IMR-90 (cell line): Measurements from ENCODE around the gene EIF4E3.

Experiments
- BHLHE40 ChIP-seq: fragments of 150-350 bp; IDR thresholded peaks from 2 replicates; pipeline ENCODE4 v1.6.1; 2016; ENCODE audit warnings: mild to moderate bottlenecking, low read depth, low read length
- CEBPB ChIP-seq: IDR thresholded peaks from 2 replicates; pipeline ENCODE4 v1.6.1; 2012; ENCODE audit warnings: low read depth, low read length, improper control_type of control experiment
- CHD1 ChIP-seq: IDR thresholded peaks from 2 replicates; pipeline ENCODE4 v1.6.1; 2012; ENCODE audit warnings: low read depth, low read length, improper control_type of control experiment
- FOS ChIP-seq: fragments of 150-350 bp; IDR thresholded peaks from 2 replicates; pipeline ENCODE4 v1.6.1; 2016; ENCODE audit warnings: low read depth, low read length
- POLR2A ChIP-seq: IDR thresholded peaks from 2 replicates; pipeline ENCODE4 v1.6.1; 2012; ENCODE audit warnings: mild to moderate bottlenecking, low read depth, low read length
- RAD21 ChIP-seq: IDR thresholded peaks from 2 replicates; pipeline ENCODE4 v1.6.1; 2012; ENCODE audit warnings: low read length, improper control_type of control experiment
- RCOR1 ChIP-seq: IDR thresholded peaks from 2 replicates; pipeline ENCODE4 v1.6.1; 2012; ENCODE audit warnings: mild to moderate bottlenecking, low read length, improper control_type of control experiment; ENCODE audit not compliant: insufficient replicate concordance
- RFX5 ChIP-seq: IDR thresholded peaks from 2 replicates; pipeline ENCODE4 v1.8.0; 2012; ENCODE audit warnings: low read depth, mild to moderate bottlenecking, low read length, moderate library complexity
- SMC3 ChIP-seq: fragments of 150-350 bp; IDR thresholded peaks from 2 replicates; pipeline ENCODE4 v1.6.1; 2016; ENCODE audit warnings: low read depth, mild to moderate bottlenecking, antibody characterized with exemption, low read length, moderate library complexity
- TF ChIP-seq, protein P1 (sequence below): conservative IDR thresholded peaks from 2 replicates; pipeline ENCODE4 v1.5.1; 2012; ENCODE audit warnings: mild to moderate bottlenecking, low read depth, low read length, improper control_type of control experiment
- TF ChIP-seq, protein P2 (sequence below): fragments of 150-350 bp; IDR thresholded peaks from 2 replicates; pipeline ENCODE4 v1.6.1; 2016; ENCODE audit warnings: low read depth, mild to moderate bottlenecking, low read length, moderate library complexity, borderline replicate concordance

DNA sequence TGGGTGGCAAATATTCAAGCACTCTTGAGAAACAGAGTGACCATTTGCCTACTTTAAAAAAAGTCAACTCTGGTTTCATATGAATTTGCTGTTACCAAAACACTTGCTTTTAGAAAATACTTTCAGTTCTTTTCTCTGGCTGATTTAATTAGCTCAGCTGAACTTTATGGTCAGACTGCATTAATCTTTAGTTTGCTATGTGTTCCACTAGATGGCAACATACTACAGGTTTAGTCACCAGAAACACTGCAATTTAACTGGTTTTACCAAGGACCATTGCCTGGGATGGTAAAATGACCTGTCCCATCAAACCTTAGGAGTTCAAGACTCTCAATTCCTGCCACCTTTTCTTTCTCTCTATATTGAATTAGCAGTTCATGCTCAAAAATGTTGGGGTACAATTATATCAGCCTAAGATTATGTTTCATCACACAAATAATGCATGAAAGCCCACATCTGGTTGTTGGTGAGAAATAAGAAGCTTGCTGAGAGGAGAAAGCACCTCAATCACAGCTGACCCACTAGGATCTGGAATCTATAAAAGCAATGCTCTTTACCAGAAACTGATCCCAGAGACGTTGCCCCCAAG is 14.2 kb downstream of the EIF4E3 start:
- TF ChIP-seq RAD21 (peak; percentile 76), POLR2A (no peak), CEBPB (no peak), BHLHE40 (no peak), CHD1 (no peak), SMC3 (peak; percentile 48), RFX5 (no peak), RCOR1 (no peak), FOS (no peak)
- TF ChIP-seq, protein P1, sequence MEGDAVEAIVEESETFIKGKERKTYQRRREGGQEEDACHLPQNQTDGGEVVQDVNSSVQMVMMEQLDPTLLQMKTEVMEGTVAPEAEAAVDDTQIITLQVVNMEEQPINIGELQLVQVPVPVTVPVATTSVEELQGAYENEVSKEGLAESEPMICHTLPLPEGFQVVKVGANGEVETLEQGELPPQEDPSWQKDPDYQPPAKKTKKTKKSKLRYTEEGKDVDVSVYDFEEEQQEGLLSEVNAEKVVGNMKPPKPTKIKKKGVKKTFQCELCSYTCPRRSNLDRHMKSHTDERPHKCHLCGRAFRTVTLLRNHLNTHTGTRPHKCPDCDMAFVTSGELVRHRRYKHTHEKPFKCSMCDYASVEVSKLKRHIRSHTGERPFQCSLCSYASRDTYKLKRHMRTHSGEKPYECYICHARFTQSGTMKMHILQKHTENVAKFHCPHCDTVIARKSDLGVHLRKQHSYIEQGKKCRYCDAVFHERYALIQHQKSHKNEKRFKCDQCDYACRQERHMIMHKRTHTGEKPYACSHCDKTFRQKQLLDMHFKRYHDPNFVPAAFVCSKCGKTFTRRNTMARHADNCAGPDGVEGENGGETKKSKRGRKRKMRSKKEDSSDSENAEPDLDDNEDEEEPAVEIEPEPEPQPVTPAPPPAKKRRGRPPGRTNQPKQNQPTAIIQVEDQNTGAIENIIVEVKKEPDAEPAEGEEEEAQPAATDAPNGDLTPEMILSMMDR, result peak; percentile 77
- TF ChIP-seq, protein P2, sequence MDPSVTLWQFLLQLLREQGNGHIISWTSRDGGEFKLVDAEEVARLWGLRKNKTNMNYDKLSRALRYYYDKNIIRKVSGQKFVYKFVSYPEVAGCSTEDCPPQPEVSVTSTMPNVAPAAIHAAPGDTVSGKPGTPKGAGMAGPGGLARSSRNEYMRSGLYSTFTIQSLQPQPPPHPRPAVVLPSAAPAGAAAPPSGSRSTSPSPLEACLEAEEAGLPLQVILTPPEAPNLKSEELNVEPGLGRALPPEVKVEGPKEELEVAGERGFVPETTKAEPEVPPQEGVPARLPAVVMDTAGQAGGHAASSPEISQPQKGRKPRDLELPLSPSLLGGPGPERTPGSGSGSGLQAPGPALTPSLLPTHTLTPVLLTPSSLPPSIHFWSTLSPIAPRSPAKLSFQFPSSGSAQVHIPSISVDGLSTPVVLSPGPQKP, result no peak
